ENCODE measurements around the gene CCR4. TPM values are rescaled to one million over a fixed set of nuclear protein-coding genes. Genes with fewer than 3 reads are reported as not detected.
"Not testable (repeated sequence)": the region's sequence is repeated elsewhere in the genome, so short reads cannot be mapped to it uniquely, and the experiment has no call there.

Gene CCR4
- total and polyA plus RNA-seq, 9 of the 15 experiments (the other 6 are each of a cell fraction or from before 2014, with no cell fraction given) = 0.04 to 0.47 (median 0.25) TPM; not detected in 1

DNA sequence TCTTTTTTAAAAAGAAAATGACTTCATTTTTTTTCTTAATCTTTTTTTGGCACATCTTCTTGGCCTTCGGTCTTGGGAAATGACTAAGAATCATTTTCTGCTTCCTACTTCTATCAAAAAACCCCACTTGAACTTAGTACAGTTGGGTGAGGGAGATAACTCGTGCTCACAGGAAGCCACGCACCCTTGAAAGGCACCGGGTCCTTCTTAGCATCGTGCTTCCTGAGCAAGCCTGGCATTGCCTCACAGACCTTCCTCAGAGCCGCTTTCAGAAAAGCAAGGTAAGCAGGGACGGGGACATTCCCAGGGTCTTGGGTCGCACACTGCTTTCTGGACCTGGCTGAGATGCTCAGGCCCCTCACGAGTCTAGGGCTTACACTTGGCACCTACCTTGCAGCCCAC, at the start of gene CCR4 (continued):
- TF ChIP-seq, protein P1, sequence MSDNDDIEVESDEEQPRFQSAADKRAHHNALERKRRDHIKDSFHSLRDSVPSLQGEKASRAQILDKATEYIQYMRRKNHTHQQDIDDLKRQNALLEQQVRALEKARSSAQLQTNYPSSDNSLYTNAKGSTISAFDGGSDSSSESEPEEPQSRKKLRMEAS (CRISPR knock-in tag; IDR thresholded peaks at IDR 0.05) = peak; percentile 47; the same call in 1 of the 2 replicates
- no peak for TF ChIP-seq ZNF431 (CRISPR knock-in tag; IDR thresholded peaks at IDR 0.05)
- TF ChIP-seq TRIM24 (IDR thresholded peaks at IDR 0.05) = peak in 1 of 2 experiments; percentile 52; a peak in 2 of 4 replicates
- no peak for TF ChIP-seq NFATC3 (IDR thresholded peaks at IDR 0.05)
- TF ChIP-seq ZNF707 (CRISPR knock-in tag; conservative IDR thresholded peaks at IDR 0.05) = no peak
- no peak for TF ChIP-seq ETV6 (IDR thresholded peaks at IDR 0.05; ENCODE audit: borderline replicate concordance in 1 of 2, low read depth in 2 of 2, low read length in 1 of 2)
- TF ChIP-seq ETV6 (CRISPR knock-in tag; IDR thresholded peaks at IDR 0.05; ENCODE audit: borderline replicate concordance) = no peak
- no peak for TF ChIP-seq EGR1 (conservative IDR thresholded peaks at IDR 0.05)

DNA sequence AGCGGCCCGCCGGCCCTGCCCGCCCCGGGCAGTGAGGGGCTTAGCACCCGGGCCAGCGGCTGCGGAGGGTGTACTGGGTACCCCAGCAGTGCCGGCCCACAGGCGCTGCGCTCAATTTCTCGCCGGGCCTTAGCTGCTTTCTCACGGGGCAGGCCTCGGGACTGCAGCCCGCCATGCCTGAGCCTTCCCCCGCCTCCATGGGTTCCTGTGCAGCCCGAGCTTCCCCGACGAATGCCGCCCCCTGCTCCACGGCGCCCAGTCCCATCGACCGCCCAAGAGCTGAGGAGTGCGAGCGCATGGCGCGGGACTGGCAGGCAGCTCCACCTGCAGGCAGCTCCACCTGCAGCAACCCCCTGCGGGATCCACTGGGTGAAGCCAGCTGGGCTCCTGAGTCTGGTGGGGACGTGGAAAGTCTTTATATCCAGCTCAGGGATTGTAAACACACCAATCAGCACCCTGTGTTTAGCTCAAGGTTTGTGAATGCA, 48.5 kb upstream of the CCR4 start:
- BruUV-seq (replicated peaks); H3K9me3 ChIP-seq (replicated peaks; ENCODE audit: control insufficient read depth, insufficient read depth, low read depth, low read length); H3K4me2 ChIP-seq (ENCODE audit: insufficient read depth, low read length); H3K27ac ChIP-seq (ENCODE audit: extremely low read depth, low read depth, low read length); H2AFZ ChIP-seq (ENCODE audit: low read depth, low read length); H3K9me1 ChIP-seq (ENCODE audit: control insufficient read depth, insufficient read depth, low read length); in situ Hi-C loops (cut with MboI); FAIRE-seq; H3K36me3 ChIP-seq (ENCODE audit: control insufficient read depth, insufficient read depth, low read length); H4K20me1 ChIP-seq (replicated peaks; ENCODE audit: control insufficient read depth, insufficient read depth, low read length); H3K4me3 ChIP-seq; H3K4me1 ChIP-seq (replicated peaks in 1 of 2; ENCODE audit: control insufficient read depth in 2 of 2, insufficient read depth in 2 of 2, low read length in 2 of 2); DNase-seq (ENCODE audit: extremely low read depth in 1 of 4, low spot score in 3 of 4); H3K79me2 ChIP-seq (ENCODE audit: control insufficient read depth, insufficient read depth, low read length); H3K9ac ChIP-seq (ENCODE audit: insufficient read depth in 1 of 2, low read depth in 2 of 2, low read length in 2 of 2); ATAC-seq; intact Hi-C loops (cut with micrococcal nuclease): not testable (repeated sequence)
- CTCF ChIA-PET (ENCODE audit: low intra/inter-chr PET ratio) = interaction anchor here (0.6 kb wide), 1 partner anchor 66 kb away, joined by 3 read pairs; no protein-coding TSS in a partner anchor
- peaks cover 23 to 24% of the 10 kb centered on the region in 2 experiments for H3K27me3 ChIP-seq (ENCODE audit: control insufficient read depth in 2 of 2, insufficient read depth in 2 of 2, low read length in 2 of 2)
- POLR2A ChIA-PET = interaction anchor here (0.6 to 0.9 kb wide), 3 partner anchors 9 to 301 kb away, joined by 3 read pairs; no protein-coding TSS in a partner anchor
- 51% methylated on average over 23 of the region's 31 CpGs for WGBS (ENCODE audit: insufficient coverage, low coverage, missing lambda C conversion rate)

All from K562 (cell line).